ENCODE data around the gene MEIG1.
"Not testable (repeated sequence)": the region's sequence is repeated elsewhere in the genome, so short reads cannot be mapped to it uniquely, and the experiment has no call there.

MEIG1 gene

DNA sequence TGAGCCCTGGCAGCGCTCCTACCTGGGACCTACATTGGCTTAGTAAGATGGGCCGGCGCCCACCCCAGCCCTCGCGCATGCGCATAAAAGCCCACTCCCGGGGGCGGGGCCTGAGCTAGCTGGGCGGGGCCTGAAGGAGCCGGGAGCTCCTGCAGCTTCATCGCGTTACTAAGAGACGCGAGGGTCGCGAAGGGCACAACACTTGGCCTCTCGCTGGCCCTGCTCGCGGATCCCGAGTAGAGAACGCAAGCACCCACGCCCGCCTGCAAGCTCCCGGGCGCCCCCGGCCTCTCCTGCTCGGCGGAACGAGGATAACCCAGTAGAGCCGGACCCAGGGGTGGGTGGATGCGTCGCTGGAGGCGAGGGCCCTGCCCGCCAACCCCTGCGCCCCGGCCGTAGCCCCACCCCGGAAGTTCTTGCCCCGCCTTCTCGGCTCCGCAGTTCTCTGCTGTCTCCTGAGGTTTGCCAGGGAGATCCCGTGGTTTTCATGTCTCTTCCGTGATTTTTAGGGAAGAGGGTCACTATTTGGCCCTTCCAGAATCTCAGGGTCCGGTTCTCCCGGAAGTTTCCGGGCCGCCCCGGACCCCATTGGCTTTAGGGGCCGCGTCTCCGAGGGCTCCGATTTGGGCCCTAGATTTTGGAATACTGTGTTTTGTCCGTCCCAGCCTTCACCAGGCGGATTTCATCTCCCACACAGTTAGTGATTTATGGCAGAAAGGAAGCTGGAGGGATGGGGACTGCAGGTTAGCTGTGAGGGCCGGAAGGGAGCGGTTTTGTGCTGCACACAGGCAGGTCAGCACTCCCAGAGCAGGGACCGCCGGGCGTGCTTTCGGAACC lies at the start of gene MEIG1:
Gene MEIG1, plus strand, starts transcription at position 168 of the 837 bp plus-strand sequence. CDS start 7,081 bp downstream, outside the sequence.
- DNase-seq (ENCODE audit: low read depth, low spot score) = peak; percentile 65

GRCh38 chr10:14910953-14911352 lies 48.2 kb upstream of the MEIG1 start:
- no peak for DNase-seq (ENCODE audit: low read depth, low spot score)

DNA sequence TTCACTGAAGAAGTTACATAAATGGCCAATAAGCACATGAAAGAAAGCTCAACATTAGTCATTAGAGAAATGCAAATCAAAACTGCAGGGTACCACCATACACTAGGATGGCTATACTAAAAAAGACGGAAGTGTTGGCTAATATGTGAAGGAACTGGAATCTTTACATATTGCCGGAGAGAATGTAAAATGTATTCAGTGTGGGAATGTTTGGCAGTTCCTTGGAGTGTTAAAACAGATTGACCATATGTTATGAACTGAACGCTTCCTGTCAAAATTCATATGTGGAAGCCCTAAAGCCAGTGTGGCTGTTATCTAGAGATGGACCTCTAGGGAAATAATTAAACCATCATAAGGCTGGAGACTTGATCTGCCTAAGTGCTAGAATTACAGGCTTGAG lies 47.4 kb upstream of the MEIG1 start:
- DNase-seq (ENCODE audit: low read depth, low spot score) = no peak

GRCh38 chr10:14916600-14916999 lies 42.6 kb upstream of the MEIG1 start:
- DNase-seq (ENCODE audit: low read depth, low spot score) = no peak

- no peak for DNase-seq (ENCODE audit: low read depth, low spot score)
Measured at GRCh38 chr10:14917827-14918226, 41.4 kb upstream of the MEIG1 start.

DNA sequence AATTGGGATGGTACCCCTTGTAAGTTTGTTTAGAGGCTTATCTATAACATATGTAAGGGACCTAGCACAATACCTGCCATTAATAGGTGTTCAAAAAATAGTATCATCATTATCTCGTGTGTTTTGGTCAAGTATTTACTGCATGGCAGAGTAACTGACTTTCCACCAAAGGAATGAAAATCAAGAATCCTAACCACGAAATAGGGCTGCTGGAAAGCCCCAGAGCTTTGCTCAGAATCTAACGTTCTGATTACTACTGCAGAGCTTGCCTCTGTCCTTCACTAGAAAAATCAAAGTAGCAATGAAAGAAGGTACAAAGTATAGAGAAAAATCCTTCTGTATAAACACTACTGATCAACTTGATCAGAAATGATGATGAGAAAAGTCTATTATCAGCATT lies 40.2 kb upstream of the MEIG1 start:
- DNase-seq (ENCODE audit: low read depth, low spot score) = no peak

GRCh38 chr10:14924013-14924412 lies 35.2 kb upstream of the MEIG1 start:
- no peak for DNase-seq (ENCODE audit: low read depth, low spot score)

- no peak for DNase-seq (ENCODE audit: low read depth, low spot score)
Measured at GRCh38 chr10:14925268-14925667, 33.9 kb upstream of the MEIG1 start.

GRCh38 chr10:14926061-14926470 lies 33.1 kb upstream of the MEIG1 start:
- DNase-seq (ENCODE audit: low read depth, low spot score) = no peak

- no peak for DNase-seq (ENCODE audit: low read depth, low spot score)
Measured at GRCh38 chr10:14926722-14927416, 32.3 kb upstream of the MEIG1 start.

DNA sequence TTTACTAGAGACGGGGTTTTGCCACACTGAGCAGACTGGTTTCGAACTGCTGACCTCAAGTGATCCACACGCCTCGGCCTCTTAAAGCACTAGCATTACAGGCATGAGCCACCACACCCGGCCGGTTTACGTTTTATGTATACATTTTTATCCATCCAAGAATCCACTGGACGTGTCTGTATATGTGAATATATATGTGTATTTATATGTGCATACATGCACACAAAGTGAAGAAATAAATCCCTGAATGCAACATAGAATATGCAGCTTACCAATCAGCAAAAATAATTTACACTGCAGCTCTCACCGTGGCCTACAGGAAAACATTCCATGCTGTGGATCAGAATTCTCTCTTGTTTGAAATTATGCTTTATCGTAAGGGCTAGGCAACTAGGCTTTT lies 28.6 kb upstream of the MEIG1 start:
- no peak for DNase-seq (ENCODE audit: low read depth, low spot score)

DNA sequence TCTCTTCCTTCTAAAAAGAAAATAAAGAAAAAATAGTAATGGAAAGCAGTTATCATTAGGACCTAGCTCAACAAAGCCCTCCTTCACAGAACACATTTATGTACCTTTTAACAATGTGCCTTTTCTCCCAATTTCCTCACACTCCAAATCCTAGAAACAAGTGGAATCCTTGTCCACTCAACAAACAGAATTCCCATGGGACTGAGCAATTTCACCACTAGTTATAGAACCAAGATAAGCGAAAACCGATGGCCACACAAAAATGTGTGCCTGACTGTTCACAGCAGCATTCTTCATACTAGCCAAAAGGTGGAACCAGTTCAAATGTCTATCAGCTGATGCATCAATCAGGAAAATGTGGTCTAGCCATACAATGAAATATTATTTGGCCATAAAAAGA lies 22.6 kb upstream of the MEIG1 start:
- DNase-seq (ENCODE audit: low read depth, low spot score) = no peak

GRCh38 chr10:14938971-14939370 lies 20.2 kb upstream of the MEIG1 start:
- not testable (repeated sequence) for DNase-seq (ENCODE audit: low read depth, low spot score)

- DNase-seq (ENCODE audit: low read depth, low spot score) = not testable (repeated sequence)
Measured at GRCh38 chr10:14942147-14942949, 16.8 kb upstream of the MEIG1 start.

DNA sequence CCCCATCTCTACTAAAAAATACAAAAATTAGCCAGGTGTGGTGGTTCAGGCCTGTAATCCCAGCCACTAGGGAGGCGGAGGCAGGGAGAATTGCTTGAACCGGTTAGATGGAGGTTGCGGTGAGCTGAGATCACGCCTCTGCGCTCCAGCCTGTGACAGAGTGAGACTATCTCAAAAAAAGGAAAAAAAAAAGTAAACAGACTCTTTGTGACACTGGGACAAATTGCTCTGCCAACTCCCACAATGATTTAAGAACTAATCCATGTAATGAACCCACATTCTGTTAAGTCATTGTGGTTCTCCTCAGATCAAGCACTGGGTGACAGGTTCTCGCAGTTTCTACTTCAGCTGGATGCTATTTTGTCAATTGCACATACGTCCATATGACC lies 16.2 kb upstream of the MEIG1 start:
- not testable (repeated sequence) for DNase-seq (ENCODE audit: low read depth, low spot score)

DNA sequence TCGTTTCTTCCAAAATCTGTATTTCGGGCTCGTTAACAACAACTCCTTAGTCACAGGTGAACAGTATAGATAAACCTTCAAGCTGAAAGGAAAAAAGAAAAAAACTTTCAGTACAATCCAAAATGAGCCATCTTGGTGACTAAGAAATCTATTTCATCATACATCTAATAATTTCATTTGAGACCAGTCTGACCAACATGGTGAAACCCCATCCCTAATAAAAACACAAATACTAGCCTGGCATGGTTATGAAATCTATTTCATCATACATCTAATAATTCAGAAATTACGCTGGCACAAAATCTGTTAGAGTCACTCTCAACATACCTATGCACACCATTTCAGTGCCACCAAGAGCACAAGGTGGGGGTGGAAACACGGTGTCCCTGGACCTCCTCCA lies 14.1 kb upstream of the MEIG1 start:
- no peak for DNase-seq (ENCODE audit: low read depth, low spot score)

GRCh38 chr10:14947268-14947667 lies 11.9 kb upstream of the MEIG1 start:
- no peak for DNase-seq (ENCODE audit: low read depth, low spot score)

DNA sequence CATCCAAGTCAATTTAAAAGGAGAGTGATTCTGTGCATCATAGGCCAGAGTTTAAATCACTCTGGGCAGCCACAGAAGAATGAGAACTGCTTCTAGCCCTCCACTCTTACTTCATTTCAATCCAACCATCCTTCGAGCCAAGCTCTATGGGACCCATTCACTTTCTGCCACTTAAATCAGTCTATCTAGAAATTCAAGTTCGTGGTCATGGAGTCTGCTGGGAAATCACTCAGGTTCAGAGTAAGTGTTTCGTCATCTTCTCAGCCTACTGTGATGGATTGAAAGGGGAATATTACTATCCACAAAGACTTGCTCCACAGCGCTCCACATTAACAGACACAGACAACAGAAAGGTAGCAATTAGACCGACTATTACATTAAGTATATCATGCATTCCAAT lies 9.9 kb upstream of the MEIG1 start:
- no peak for DNase-seq (ENCODE audit: low read depth, low spot score)

GRCh38 chr10:14952851-14953423 lies 6.3 kb upstream of the MEIG1 start:
- DNase-seq (ENCODE audit: low read depth, low spot score) = peak; percentile 21

DNA sequence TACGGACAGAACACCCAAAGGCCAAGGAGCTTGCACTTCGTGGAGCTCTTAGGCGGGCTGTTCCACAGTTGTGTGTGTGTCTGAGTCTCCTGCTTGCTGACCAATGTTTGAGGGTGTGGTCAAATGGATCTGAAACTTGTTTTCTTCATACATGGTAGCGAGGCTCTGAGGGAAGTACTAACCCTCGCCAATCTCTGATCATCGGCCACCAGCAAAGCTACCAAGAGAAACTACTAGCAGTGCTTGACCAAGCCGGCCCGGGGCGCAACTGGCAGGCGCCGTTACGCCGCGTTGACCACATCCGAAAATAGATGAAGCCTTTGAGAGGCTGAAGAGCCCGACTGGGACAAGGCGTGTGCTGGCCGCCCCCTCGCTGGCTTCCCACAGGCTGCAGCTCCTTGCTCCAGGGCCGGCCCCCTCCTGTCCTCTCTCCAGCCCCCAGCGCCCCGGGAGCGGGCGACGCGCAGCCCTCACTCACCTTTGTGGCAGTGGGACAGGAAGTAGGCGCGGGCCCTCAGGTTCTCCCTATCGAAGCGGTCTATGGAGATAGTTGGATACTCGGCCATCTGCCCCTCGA lies 5.7 kb upstream of the MEIG1 start:
- peak; percentile 15 for DNase-seq (ENCODE audit: low read depth, low spot score)

DNA sequence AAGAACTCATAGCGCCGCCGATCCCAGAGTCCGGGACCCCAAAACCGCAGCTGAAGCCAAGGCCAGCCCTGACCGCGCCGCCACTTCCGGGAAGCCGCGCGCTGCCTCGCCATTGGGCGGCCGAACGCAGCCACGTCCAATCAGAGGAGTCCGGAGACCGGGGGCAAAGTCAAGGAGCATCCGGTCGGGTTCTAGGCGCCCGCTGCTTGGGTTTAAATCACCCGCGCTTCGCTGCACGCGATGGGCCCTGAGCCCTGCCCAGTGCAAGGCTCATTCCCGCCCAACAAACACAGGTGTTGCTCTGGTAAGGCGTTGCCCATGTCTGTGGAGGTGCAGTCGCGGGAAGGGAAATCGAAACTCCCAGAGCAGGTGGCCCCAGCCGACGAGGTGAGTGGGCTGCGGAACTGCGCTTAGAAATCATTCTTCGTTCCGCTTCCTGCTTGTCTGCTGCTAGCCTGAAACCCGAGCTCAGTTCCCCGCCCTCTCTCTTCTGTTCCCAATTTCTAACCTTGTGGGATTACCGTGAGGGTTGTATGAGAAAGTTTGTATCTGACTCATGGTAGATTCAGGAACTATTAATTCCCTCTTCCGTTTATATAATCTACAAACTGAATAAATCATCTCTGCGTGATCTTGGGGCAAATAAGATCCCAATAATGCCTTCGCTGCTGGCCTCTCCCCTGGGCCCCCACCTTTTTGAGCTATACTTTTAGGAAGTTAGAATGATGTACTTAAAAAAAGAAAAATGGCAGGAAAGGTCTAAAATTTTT lies 5.0 kb upstream of the MEIG1 start, which contains the start of gene DCLRE1C:
Gene DCLRE1C, minus strand, starts transcription at position 96 of the 770 bp plus-strand sequence. Its CDS starts 86 bp downstream, at position 10.
- DNase-seq (ENCODE audit: low read depth, low spot score) = peak; percentile 69

All from brain pericyte (primary cell).